NCI-H1930 (cell line): ENCODE results near the gene CHP1.
"Not testable (repeated sequence)": the region's sequence is repeated elsewhere in the genome, so short reads cannot be mapped to it uniquely, and the experiment has no call there.

Experiments
- DNase-seq, 2 experiments: peaks; one replicate each; lab custom pipeline; 2025; lab: John Stamatoyannopoulos, UW

The CHP1 gene

DNA sequence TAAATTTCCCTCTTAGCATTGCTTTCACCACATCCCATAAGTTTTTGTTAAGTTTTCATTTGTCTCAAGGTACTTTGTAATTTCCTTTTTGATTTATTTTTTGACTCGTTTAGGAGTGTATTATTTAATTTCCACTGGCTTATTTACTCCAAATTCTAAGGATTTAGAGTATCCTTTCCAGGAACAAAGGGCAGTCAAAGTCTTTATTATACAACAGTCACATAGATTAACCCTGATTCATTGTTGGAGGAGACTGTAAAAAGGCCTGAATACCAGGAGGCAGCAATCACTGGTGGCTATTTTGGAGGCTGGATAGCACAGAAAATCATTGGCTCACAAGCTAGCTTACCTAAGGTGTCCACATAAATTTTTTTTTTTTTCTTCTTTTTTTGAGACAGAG lies 61.5 kb downstream of the CHP1 start:
- DNase-seq: no peak

DNA sequence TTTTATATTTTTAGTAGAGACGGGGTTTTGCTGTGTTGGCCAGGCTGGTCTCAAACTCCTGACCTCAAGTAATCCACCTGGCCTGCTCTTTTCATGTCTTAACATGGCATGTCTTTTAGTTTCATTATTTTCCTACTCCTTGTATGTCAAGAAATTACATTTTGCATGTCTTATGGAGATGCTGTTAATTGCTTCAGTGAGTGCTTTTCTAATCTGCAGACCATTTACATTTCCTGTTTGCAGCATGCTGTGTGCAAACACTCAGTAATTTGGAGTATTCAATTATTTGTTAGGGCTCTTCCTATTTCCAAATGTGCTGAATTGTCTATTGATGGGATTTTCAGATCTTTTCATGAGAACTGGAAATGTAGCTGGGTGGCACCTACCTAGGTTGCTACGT lies 70.1 kb downstream of the CHP1 start:
- DNase-seq: not testable (repeated sequence)

DNA sequence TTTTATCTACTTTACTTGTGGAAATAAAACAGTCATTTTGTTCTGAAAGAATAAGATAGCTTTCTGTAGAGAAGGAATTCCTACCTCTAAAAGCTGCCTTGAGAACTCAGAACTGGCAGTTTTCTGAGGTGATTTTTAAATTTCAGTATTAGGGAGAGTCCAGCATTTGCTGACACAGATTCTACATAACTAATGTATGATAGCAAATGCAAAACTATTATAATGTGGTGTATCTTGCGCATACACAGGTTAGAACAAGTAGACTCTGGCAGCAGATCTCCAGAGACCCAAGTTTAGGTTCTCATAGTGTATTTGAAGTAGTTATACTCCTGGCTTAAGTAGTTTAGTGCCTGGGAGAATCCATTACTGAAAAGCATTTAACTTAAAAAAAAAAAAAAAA lies 70.5 kb downstream of the CHP1 start:
- DNase-seq: no peak

DNA sequence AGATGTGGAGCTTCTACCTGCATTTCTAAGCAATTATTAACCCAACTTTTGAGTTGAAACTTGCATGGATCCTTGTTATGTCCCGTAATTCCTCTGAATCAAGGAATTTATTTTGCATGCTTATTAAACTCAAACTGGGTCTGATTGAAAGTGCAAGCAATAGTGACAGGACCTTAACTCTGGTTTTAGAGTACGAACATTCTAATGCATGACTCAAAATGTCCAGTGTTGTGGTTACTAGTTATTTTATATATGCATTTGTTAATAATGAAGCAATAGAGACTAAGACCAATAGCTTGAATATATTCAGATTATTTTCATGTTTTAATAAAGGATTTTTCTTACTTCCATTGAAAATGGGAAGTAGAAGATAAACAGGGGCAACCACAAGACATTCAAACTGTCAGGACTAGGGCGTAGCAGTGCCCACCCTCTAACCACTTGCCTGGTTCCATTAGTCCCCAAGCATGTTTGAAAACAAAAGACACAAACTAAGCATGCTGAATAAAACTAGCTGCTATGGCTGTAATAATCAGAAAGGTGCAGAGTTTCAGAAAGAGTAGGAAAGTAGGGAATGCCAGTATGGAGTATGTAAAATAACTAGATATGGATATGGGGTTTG lies 73.2 kb downstream of the CHP1 start:
- no peak for DNase-seq

DNA sequence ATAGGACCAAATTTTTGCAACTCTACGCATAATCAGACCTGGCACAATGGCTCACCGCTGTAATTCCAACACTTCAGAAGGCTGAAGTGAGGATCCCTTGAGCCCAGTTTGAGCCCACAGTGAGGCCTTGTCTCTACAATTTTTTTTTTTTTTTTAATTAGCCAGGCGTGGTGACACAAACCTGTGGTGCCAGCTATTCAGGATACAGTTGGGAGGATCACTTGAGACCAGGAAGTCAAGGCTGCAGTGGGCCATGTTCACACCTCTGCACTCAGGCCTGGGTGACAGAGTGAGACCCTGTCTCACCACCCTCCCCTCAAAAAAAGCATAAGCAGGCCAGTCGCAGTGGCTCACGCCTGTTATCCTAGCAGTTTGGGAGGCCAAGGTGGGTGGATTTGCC lies 76.6 kb downstream of the CHP1 start:
- no peak for DNase-seq

DNA sequence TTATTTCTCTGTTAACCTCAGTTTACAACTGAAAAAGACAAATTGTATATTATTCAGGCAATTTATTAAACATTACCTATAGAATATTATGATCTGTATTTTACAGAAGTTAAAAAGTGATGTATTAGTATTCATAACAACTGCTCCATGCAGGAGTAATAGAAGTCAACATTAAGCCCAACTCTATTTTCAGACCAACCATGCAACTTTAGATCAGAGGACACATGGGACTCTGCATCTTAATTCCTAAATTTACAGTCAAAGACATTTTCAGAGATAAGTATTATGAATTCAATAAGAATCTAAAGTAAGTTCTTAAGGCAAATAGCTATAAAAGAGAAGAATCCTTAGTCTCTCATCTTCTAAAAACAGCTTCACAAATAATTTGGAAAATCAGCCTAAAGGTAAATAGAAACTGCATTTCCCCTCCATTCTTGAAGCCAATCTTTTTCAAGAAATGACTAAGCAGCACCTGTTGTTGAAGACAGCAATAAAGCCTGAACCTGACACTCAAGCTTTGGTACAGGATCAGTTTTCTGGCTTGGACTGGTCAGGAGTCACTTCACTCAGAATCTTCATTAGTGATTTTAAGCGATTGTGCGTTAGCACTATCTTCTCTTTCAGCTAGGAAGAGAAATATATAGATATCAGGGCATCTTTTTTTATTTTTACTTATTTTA lies 78.3 kb downstream of the CHP1 start:
- DNase-seq: no peak

DNA sequence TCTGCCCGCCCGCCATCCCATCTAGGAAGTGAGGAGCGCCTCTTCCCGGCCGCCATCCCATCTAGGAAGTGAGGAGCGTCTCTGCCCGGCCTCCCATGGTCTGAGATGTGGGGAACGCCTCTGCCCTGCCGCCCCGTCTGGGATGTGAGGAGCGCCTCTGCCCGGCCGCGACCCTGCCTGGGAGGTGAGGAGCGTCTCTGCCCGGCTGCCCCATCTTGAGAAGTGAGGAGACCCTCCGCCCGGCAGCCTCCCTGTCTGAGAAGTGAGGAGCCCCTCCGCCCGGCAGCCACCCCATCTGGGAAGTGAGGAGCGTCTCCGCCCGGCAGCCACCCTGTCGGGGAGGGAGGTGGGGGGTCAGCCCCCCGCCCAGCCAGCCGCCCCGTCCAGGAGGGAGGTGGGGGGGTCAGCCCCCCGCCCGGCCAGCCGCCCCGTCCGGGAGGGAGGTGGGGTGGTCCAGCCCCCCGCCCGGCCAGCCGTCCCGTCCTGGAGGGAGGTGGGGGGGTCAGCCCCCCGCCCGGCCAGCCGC lies 89.8 kb downstream of the CHP1 start:
- not testable (repeated sequence) for DNase-seq

DNA sequence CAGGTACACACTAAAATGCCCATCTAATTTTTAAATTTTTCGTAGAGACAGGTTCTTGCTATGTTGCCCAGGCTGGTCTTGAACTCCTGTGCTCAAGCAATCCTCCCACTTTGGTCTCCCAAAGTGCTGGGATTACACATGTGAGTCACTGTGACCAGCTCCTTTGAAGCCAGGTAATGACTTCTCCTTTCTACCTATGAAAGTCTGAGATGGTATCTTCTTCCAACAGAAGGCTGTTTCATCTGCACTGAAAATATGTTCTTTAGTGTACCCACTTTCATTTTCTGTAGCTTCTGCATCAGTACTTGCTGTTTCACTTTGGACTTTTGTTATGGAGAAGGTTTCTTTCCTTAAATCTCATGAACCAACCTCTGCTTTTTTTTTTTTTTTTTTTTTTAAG lies 92.5 kb downstream of the CHP1 start:
- no peak for DNase-seq

DNA sequence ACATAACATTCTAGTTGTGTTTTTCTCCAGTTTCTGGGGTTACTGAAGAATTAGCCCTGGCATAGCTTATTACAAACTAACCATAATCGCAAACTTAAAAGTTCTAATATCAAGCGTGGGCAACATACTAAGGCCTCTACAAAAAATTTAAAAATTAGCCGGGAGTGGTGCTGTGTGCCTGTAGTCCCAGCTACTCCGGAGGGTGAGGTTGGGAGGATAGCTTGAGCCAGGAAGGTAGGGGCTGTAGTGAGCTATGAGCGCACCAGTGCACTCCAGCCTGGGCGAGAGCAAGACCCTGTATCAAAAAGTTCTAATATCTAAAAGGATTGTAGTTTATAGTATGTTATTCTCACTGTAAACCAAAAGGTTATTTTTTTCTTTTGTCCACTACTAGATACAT lies 100.2 kb downstream of the CHP1 start:
- no peak for DNase-seq
